DOHH2 (cell line): ENCODE results near the gene EPHA4.

Experiments used
- H3F3A ChIP-seq: fragments of 200-600 bp; sonication (generic), shearing (Covaris generic); 2 replicates; pipeline ENCODE4 v1.6.0; 2016; ENCODE audit warnings: antibody characterized with exemption, mild to moderate bottlenecking; ENCODE audit not compliant: control insufficient read depth, insufficient read depth
- H3K27ac ChIP-seq: fragments of 200-600 bp; sonication (generic); 2 replicates; pipeline ENCODE4 v1.5.1; 2014; ENCODE audit warnings: low read depth, mild to moderate bottlenecking, low read length, moderate library complexity
- H3K27me3 ChIP-seq: fragments of 200-600 bp; sonication (generic); 2 replicates; pipeline ENCODE4 v1.6.1; 2014; ENCODE audit warnings: mild to moderate bottlenecking, low read length, mixed read lengths; ENCODE audit not compliant: control insufficient read depth
- H3K36me3 ChIP-seq: fragments of 200-600 bp; sonication (generic); 2 replicates; pipeline ENCODE4 v1.6.1; 2014; ENCODE audit warnings: mild to moderate bottlenecking, low read length, moderate library complexity, mixed read lengths; ENCODE audit not compliant: control insufficient read depth
- H3K4me1 ChIP-seq: fragments of 200-600 bp; sonication (generic); 2 replicates; pipeline ENCODE4 v1.6.1; 2014; ENCODE audit warnings: mild to moderate bottlenecking, low read length, mixed read lengths; ENCODE audit not compliant: control insufficient read depth
- H3K4me2 ChIP-seq: fragments of 200-600 bp; sonication (generic); 2 replicates; pipeline ENCODE4 v1.6.0; 2014; ENCODE audit warnings: mild to moderate bottlenecking, low read length, moderate library complexity
- H3K4me3 ChIP-seq: fragments of 200-600 bp; sonication (generic); 2 replicates; pipeline ENCODE4 v1.5.1; 2014; ENCODE audit warnings: mild to moderate bottlenecking, low read length, mixed read lengths
- H3K79me2 ChIP-seq: fragments of 200-600 bp; sonication (generic); 2 replicates; pipeline ENCODE4 v1.6.1; 2014; ENCODE audit warnings: mild to moderate bottlenecking, low read length, mixed read lengths; ENCODE audit not compliant: control insufficient read depth
- H3K9me2 ChIP-seq: fragments of 200-600 bp; sonication (generic); replicated peaks from 2 replicates; pipeline ENCODE4 v1.6.1; 2014; ENCODE audit warnings: mild to moderate bottlenecking, low read length, mixed read lengths; ENCODE audit not compliant: control insufficient read depth
- H3K9me3 ChIP-seq: fragments of 200-600 bp; sonication (generic); 2 replicates; pipeline ENCODE4 v1.6.1; 2014; ENCODE audit warnings: antibody characterized with exemption, low read length, mixed read lengths; ENCODE audit not compliant: control insufficient read depth, insufficient read depth
- H4K20me1 ChIP-seq: fragments of 200-600 bp; sonication (generic); 2 replicates; pipeline ENCODE4 v1.6.0; 2014; ENCODE audit warnings: low read depth, mild to moderate bottlenecking, antibody characterized with exemption, low read length, moderate library complexity; ENCODE audit not compliant: control insufficient read depth, insufficient read depth
- CTCF ChIP-seq: fragments of 200-600 bp; sonication (generic); IDR thresholded peaks from one replicate; pipeline ENCODE4 v1.5.1; 2014; ENCODE audit warnings: antibody characterized with exemption, mild to moderate bottlenecking, low read depth, low read length; ENCODE audit not compliant: poor library complexity, severe bottlenecking
- EZH2phosphoT487 ChIP-seq: fragments of 200-600 bp; sonication (generic); IDR thresholded peaks from 2 replicates; pipeline ENCODE4 v1.6.1; 2017; ENCODE audit warnings: borderline replicate concordance, mild to moderate bottlenecking, antibody characterized with exemption, low read length, moderate library complexity, mixed read lengths

The EPHA4 gene

GRCh38 chr2:221429741-221430491 is 142.2 kb downstream of the EPHA4 start:
- no peaks in the 10 kb centered on the region for H3K4me1 ChIP-seq

GRCh38 chr2:221428896-221429295 is 143.2 kb downstream of the EPHA4 start:
- Histone ChIP-seq H3K27me3 (no peaks in the 10 kb centered on the region), H4K20me1 (no peaks in the 10 kb centered on the region), H3K4me3 (no peak overlapping the region), H3K4me1 (no peaks in the 10 kb centered on the region), H3K4me2 (no peak overlapping the region), H3K36me3 (no peaks in the 10 kb centered on the region), H3K9me2 (no peaks in the 10 kb centered on the region), H3F3A (no peaks in the 10 kb centered on the region), H3K27ac (no peak overlapping the region), H3K79me2 (no peaks in the 10 kb centered on the region), H3K9me3 (no peaks in the 10 kb centered on the region)
- TF ChIP-seq EZH2phosphoT487 (no peak), CTCF (no peak)

More at GRCh38 chr2:221429741-221430491, 142.2 kb downstream of the EPHA4 start:
- Histone ChIP-seq H3K4me3 (no peak overlapping the region), H3K9me3 (no peaks in the 10 kb centered on the region), H3K27ac (no peak overlapping the region), H3K27me3 (no peaks in the 10 kb centered on the region), H3F3A (no peaks in the 10 kb centered on the region), H4K20me1 (no peaks in the 10 kb centered on the region), H3K79me2 (no peaks in the 10 kb centered on the region), H3K4me2 (no peak overlapping the region), H3K9me2 (no peaks in the 10 kb centered on the region), H3K36me3 (no peaks in the 10 kb centered on the region)
- TF ChIP-seq CTCF (no peak), EZH2phosphoT487 (no peak)

- H3K36me3 ChIP-seq: no peaks in the 10 kb centered on the region
- TF ChIP-seq CTCF: no peak
- TF ChIP-seq EZH2phosphoT487: no peak
Observed at GRCh38 chr2:221426929-221427328, 145.2 kb downstream of the EPHA4 start.

More at GRCh38 chr2:221426929-221427328, 145.2 kb downstream of the EPHA4 start:
- Histone ChIP-seq H3K9me3 (no peaks in the 10 kb centered on the region), H4K20me1 (no peaks in the 10 kb centered on the region), H3K4me3 (no peak overlapping the region), H3K27ac (no peak overlapping the region), H3K4me1 (no peaks in the 10 kb centered on the region), H3K27me3 (no peaks in the 10 kb centered on the region), H3K79me2 (no peaks in the 10 kb centered on the region), H3K9me2 (no peaks in the 10 kb centered on the region), H3F3A (no peaks in the 10 kb centered on the region), H3K4me2 (no peak overlapping the region)
